ENCODE measurements around the gene ADARB2.
A peak's percentile ranks its signal among the peaks of the same experiment; 100 is the strongest.

The ADARB2 gene

GRCh38 chr10:1579671-1580070, 157.7 kb downstream of the ADARB2 start:
- no peaks in the 10 kb centered on the region for H4K20me1 ChIP-seq (ENCODE audit: control insufficient read depth, insufficient read depth, low read depth, low read length)
- no peak overlapping the region for H3K4me3 ChIP-seq (ENCODE audit: low read length)
- TF ChIP-seq EZH2phosphoT487 (IDR thresholded peaks at IDR 0.05; ENCODE audit: borderline replicate concordance, low read length) (no peak), CTCF (IDR thresholded peaks at IDR 0.05; ENCODE audit: low read depth, low read length, poor library complexity, severe bottlenecking) (no peak)
- peak overlapping the region; percentile 45 for H3K27ac ChIP-seq (ENCODE audit: low read depth, low read length)
- H3K9me3 ChIP-seq (ENCODE audit: control insufficient read depth, insufficient read depth, low read length) = no peaks in the 10 kb centered on the region
- no peaks in the 10 kb centered on the region for H3K79me2 ChIP-seq (ENCODE audit: control insufficient read depth, low read length)
- no peaks in the 10 kb centered on the region for H3K27me3 ChIP-seq (ENCODE audit: control insufficient read depth, low read length)
- peaks cover 64% of the 10 kb centered on the region for H3K4me1 ChIP-seq (ENCODE audit: control insufficient read depth, low read length)
- peaks cover 35% of the 10 kb centered on the region for H3F3A ChIP-seq (ENCODE audit: control insufficient read depth, insufficient read depth)
- H3K9me2 ChIP-seq (replicated peaks; ENCODE audit: control insufficient read depth, low read length) = no peaks in the 10 kb centered on the region
- H3K4me2 ChIP-seq (ENCODE audit: low read length) = peak overlapping the region; percentile 66
- H3K36me3 ChIP-seq (ENCODE audit: control insufficient read depth, low read length) = no peaks in the 10 kb centered on the region

GRCh38 chr10:1579141-1579491, 158.2 kb downstream of the ADARB2 start:
- Histone ChIP-seq H4K20me1 (ENCODE audit: control insufficient read depth, insufficient read depth, low read depth, low read length) (no peaks in the 10 kb centered on the region), H3K79me2 (ENCODE audit: control insufficient read depth, low read length) (no peaks in the 10 kb centered on the region), H3K9me3 (ENCODE audit: control insufficient read depth, insufficient read depth, low read length) (no peaks in the 10 kb centered on the region), H3K36me3 (ENCODE audit: control insufficient read depth, low read length) (no peaks in the 10 kb centered on the region), H3K4me1 (ENCODE audit: control insufficient read depth, low read length) (peaks cover 69% of the 10 kb centered on the region), H3K9me2 (replicated peaks; ENCODE audit: control insufficient read depth, low read length) (no peaks in the 10 kb centered on the region), H3K27me3 (ENCODE audit: control insufficient read depth, low read length) (no peaks in the 10 kb centered on the region), H3K4me2 (ENCODE audit: low read length) (peak overlapping the region; percentile 66), H3K27ac (ENCODE audit: low read depth, low read length) (peak overlapping the region; percentile 45), H3F3A (ENCODE audit: control insufficient read depth, insufficient read depth) (peaks cover 36% of the 10 kb centered on the region), H3K4me3 (ENCODE audit: low read length) (peak overlapping the region; percentile 36)
- TF ChIP-seq EZH2phosphoT487 (IDR thresholded peaks at IDR 0.05; ENCODE audit: borderline replicate concordance, low read length) (no peak), CTCF (IDR thresholded peaks at IDR 0.05; ENCODE audit: low read depth, low read length, poor library complexity, severe bottlenecking) (no peak)

GRCh38 chr10:1578392-1579140, 158.8 kb downstream of the ADARB2 start:
- TF ChIP-seq CTCF (IDR thresholded peaks at IDR 0.05; ENCODE audit: low read depth, low read length, poor library complexity, severe bottlenecking) (no peak), EZH2phosphoT487 (IDR thresholded peaks at IDR 0.05; ENCODE audit: borderline replicate concordance, low read length) (no peak)
- Histone ChIP-seq H3K4me3 (ENCODE audit: low read length) (peak overlapping the region; percentile 36), H3K27ac (ENCODE audit: low read depth, low read length) (peak overlapping the region; percentile 45), H3K27me3 (ENCODE audit: control insufficient read depth, low read length) (no peaks in the 10 kb centered on the region), H3K9me2 (replicated peaks; ENCODE audit: control insufficient read depth, low read length) (no peaks in the 10 kb centered on the region), H3F3A (ENCODE audit: control insufficient read depth, insufficient read depth) (peaks cover 36% of the 10 kb centered on the region), H3K36me3 (ENCODE audit: control insufficient read depth, low read length) (no peaks in the 10 kb centered on the region), H3K4me2 (ENCODE audit: low read length) (peak overlapping the region; percentile 66), H3K79me2 (ENCODE audit: control insufficient read depth, low read length) (no peaks in the 10 kb centered on the region), H4K20me1 (ENCODE audit: control insufficient read depth, insufficient read depth, low read depth, low read length) (no peaks in the 10 kb centered on the region), H3K4me1 (ENCODE audit: control insufficient read depth, low read length) (peaks cover 75% of the 10 kb centered on the region), H3K9me3 (ENCODE audit: control insufficient read depth, insufficient read depth, low read length) (no peaks in the 10 kb centered on the region)

Measured in DOHH2 (cell line).